ENCODE results near the gene CNIH1.
A peak's percentile ranks its signal among the peaks of the same experiment; 100 is the strongest.
"Not testable (repeated sequence)": the region's sequence is repeated elsewhere in the genome, so short reads cannot be mapped to it uniquely, and the experiment has no call there.

Gene CNIH1

DNA sequence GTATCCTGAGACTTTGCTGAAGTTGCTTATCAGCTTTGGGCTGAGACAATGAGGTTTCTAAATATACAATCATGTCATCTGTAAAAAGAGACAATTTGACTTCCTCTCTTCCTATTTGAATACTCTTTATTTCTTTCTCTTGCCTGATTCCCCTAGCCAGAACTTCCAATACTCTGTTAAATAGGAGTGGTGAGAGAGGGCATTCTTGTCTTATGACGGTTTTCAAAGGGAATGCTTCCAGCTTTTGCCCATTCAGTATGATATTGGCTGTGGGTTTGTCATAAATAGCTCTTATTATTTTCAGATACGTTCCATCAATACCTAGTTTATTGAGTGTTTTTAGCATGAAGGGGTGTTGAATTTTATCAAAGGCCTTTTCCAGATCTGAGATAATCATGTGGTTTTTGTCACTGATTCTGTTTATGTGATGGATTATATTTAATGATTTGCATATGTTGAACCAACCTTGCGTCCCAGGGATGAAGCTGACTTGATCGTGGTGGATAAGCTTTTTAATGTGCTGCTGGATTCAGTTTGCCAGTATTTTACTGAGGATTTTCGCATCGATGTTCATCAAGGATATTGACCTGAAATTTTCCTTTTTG is 37.7 kb downstream of the CNIH1 start:
- not testable (repeated sequence) for H3K4me3 ChIP-seq (ENCODE audit: insufficient read depth, low read depth, low read length); H3K4me1 ChIP-seq (ENCODE audit: control insufficient read depth, insufficient read depth, low read length); H3K9me3 ChIP-seq (ENCODE audit: control insufficient read depth, low read length); H3K27me3 ChIP-seq (ENCODE audit: control insufficient read depth, insufficient read depth, low read length, poor library complexity, severe bottlenecking); H3K27ac ChIP-seq (ENCODE audit: insufficient read depth, low read depth, low read length, poor library complexity, severe bottlenecking); H3K36me3 ChIP-seq (ENCODE audit: control insufficient read depth, insufficient read depth, low read length)
- 92 to 98% methylated on average over 5 to 6 of the region's 6 CpGs for WGBS, 2 experiments

- Histone ChIP-seq H3K9me3 (ENCODE audit: control insufficient read depth, low read length) (no peaks in the 10 kb centered on the region), H3K36me3 (ENCODE audit: control insufficient read depth, insufficient read depth, low read length) (peaks cover 3% of the 10 kb centered on the region), H3K27me3 (ENCODE audit: control insufficient read depth, insufficient read depth, low read length, poor library complexity, severe bottlenecking) (peaks cover 9% of the 10 kb centered on the region), H3K4me3 (ENCODE audit: insufficient read depth, low read depth, low read length) (no peak overlapping the region), H3K27ac (ENCODE audit: insufficient read depth, low read depth, low read length, poor library complexity, severe bottlenecking) (no peak overlapping the region), H3K4me1 (ENCODE audit: control insufficient read depth, insufficient read depth, low read length) (peaks cover 6% of the 10 kb centered on the region)
- 100% methylated on average over 2 of the region's 2 CpGs; no CpG with 5 or more reads in 1 of the 2 experiments for WGBS, 2 experiments
These were observed 41.6 kb downstream of the CNIH1 start for GRCh38 chr14:54399560-54399959.

GRCh38 chr14:54396493-54397335 is 44.5 kb downstream of the CNIH1 start, which contains the start of gene CDKN3:
Gene CDKN3, plus strand, starts transcription at chr14:54397007. Its CDS starts 62 bp downstream, at chr14:54397069.
- Histone ChIP-seq H3K27ac (ENCODE audit: insufficient read depth, low read depth, low read length, poor library complexity, severe bottlenecking) (no peak within 1 kb of the TSS), H3K4me3 (ENCODE audit: insufficient read depth, low read depth, low read length) (peak within 1 kb of the TSS; percentile 86), H3K9me3 (ENCODE audit: control insufficient read depth, low read length) (no peaks in the 10 kb centered on the region), H3K4me1 (ENCODE audit: control insufficient read depth, insufficient read depth, low read length) (peaks cover 6% of the 10 kb centered on the region), H3K27me3 (ENCODE audit: control insufficient read depth, insufficient read depth, low read length, poor library complexity, severe bottlenecking) (peaks cover 9% of the 10 kb centered on the region), H3K36me3 (ENCODE audit: control insufficient read depth, insufficient read depth, low read length) (peaks cover 3% of the 10 kb centered on the region)
- 3% methylated on average over 76 of the region's 76 CpGs for WGBS, 2 experiments

- H3K27me3 ChIP-seq (ENCODE audit: control insufficient read depth, insufficient read depth, low read length, poor library complexity, severe bottlenecking), result peaks cover 9% of the 10 kb centered on the region
- peaks cover 6% of the 10 kb centered on the region for H3K4me1 ChIP-seq (ENCODE audit: control insufficient read depth, insufficient read depth, low read length)
- no peaks in the 10 kb centered on the region for H3K36me3 ChIP-seq (ENCODE audit: control insufficient read depth, insufficient read depth, low read length)
- no peaks in the 10 kb centered on the region for H3K9me3 ChIP-seq (ENCODE audit: control insufficient read depth, low read length)
- WGBS, 2 experiments, result 71 to 75% methylated on average over 8 to 9 of the region's 9 CpGs
- H3K4me3 ChIP-seq (ENCODE audit: insufficient read depth, low read depth, low read length), result peak overlapping the region; percentile 86
- H3K27ac ChIP-seq (ENCODE audit: insufficient read depth, low read depth, low read length, poor library complexity, severe bottlenecking), result no peak overlapping the region
These were observed 45.0 kb downstream of the CNIH1 start for GRCh38 chr14:54396183-54396492.

GRCh38 chr14:54395716-54396115 is 45.5 kb downstream of the CNIH1 start:
- 94 to 95% methylated on average over 2 of the region's 2 CpGs for WGBS, 2 experiments
- H3K4me1 ChIP-seq (ENCODE audit: control insufficient read depth, insufficient read depth, low read length), result peaks cover 6% of the 10 kb centered on the region
- no peak overlapping the region for H3K27ac ChIP-seq (ENCODE audit: insufficient read depth, low read depth, low read length, poor library complexity, severe bottlenecking)
- peaks cover 9% of the 10 kb centered on the region for H3K27me3 ChIP-seq (ENCODE audit: control insufficient read depth, insufficient read depth, low read length, poor library complexity, severe bottlenecking)
- no peak overlapping the region for H3K4me3 ChIP-seq (ENCODE audit: insufficient read depth, low read depth, low read length)
- H3K9me3 ChIP-seq (ENCODE audit: control insufficient read depth, low read length), result no peaks in the 10 kb centered on the region
- H3K36me3 ChIP-seq (ENCODE audit: control insufficient read depth, insufficient read depth, low read length), result no peaks in the 10 kb centered on the region

DNA sequence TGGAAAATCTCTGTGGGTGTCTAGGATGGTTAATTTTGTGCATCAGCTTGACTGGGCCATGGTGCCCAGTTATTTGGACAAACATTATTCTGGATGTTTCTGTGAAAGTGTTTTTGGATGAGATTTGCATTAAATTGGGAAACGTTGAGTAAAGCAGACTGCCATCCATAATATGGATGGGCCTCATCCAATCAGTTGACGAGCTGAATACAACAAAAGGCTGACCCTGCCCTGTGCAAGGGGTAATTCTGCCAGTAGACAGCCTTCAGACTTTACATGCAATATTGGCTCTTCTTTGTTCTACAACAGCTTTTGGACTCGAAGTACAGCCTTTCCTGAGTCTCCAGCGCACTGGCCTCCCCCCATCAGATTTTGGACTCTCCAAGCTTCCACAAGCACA is 45.9 kb downstream of the CNIH1 start:
- 70 to 71% methylated on average over 4 of the region's 4 CpGs for WGBS, 2 experiments
- Histone ChIP-seq H3K4me3 (ENCODE audit: insufficient read depth, low read depth, low read length) (no peak overlapping the region), H3K4me1 (ENCODE audit: control insufficient read depth, insufficient read depth, low read length) (peaks cover 6% of the 10 kb centered on the region), H3K36me3 (ENCODE audit: control insufficient read depth, insufficient read depth, low read length) (no peaks in the 10 kb centered on the region), H3K27me3 (ENCODE audit: control insufficient read depth, insufficient read depth, low read length, poor library complexity, severe bottlenecking) (peaks cover 9% of the 10 kb centered on the region), H3K9me3 (ENCODE audit: control insufficient read depth, low read length) (no peaks in the 10 kb centered on the region), H3K27ac (ENCODE audit: insufficient read depth, low read depth, low read length, poor library complexity, severe bottlenecking) (no peak overlapping the region)

- Histone ChIP-seq H3K4me3 (ENCODE audit: insufficient read depth, low read depth, low read length) (no peak overlapping the region), H3K4me1 (ENCODE audit: control insufficient read depth, insufficient read depth, low read length) (peaks cover 6% of the 10 kb centered on the region), H3K9me3 (ENCODE audit: control insufficient read depth, low read length) (no peaks in the 10 kb centered on the region), H3K27me3 (ENCODE audit: control insufficient read depth, insufficient read depth, low read length, poor library complexity, severe bottlenecking) (peaks cover 9% of the 10 kb centered on the region), H3K36me3 (ENCODE audit: control insufficient read depth, insufficient read depth, low read length) (no peaks in the 10 kb centered on the region), H3K27ac (ENCODE audit: insufficient read depth, low read depth, low read length, poor library complexity, severe bottlenecking) (no peak overlapping the region)
- WGBS, 2 experiments, result 96 to 97% methylated on average over 27 of the region's 27 CpGs
These were observed 46.6 kb downstream of the CNIH1 start for GRCh38 chr14:54394596-54394995.

- not testable (repeated sequence) for H3K4me3 ChIP-seq (ENCODE audit: insufficient read depth, low read depth, low read length); H3K27ac ChIP-seq (ENCODE audit: insufficient read depth, low read depth, low read length, poor library complexity, severe bottlenecking); H3K9me3 ChIP-seq (ENCODE audit: control insufficient read depth, low read length); H3K4me1 ChIP-seq (ENCODE audit: control insufficient read depth, insufficient read depth, low read length); H3K36me3 ChIP-seq (ENCODE audit: control insufficient read depth, insufficient read depth, low read length); H3K27me3 ChIP-seq (ENCODE audit: control insufficient read depth, insufficient read depth, low read length, poor library complexity, severe bottlenecking)
- 93% methylated on average over 68 of the region's 68 CpGs for WGBS, 2 experiments
These were observed 47.9 kb downstream of the CNIH1 start for GRCh38 chr14:54392986-54393884.

- Histone ChIP-seq H3K27ac (ENCODE audit: insufficient read depth, low read depth, low read length, poor library complexity, severe bottlenecking) (no peak overlapping the region), H3K9me3 (ENCODE audit: control insufficient read depth, low read length) (no peaks in the 10 kb centered on the region), H3K4me3 (ENCODE audit: insufficient read depth, low read depth, low read length) (no peak overlapping the region), H3K4me1 (ENCODE audit: control insufficient read depth, insufficient read depth, low read length) (no peaks in the 10 kb centered on the region), H3K36me3 (ENCODE audit: control insufficient read depth, insufficient read depth, low read length) (no peaks in the 10 kb centered on the region), H3K27me3 (ENCODE audit: control insufficient read depth, insufficient read depth, low read length, poor library complexity, severe bottlenecking) (peaks cover 1% of the 10 kb centered on the region)
- WGBS, 2 experiments, result 85 to 86% methylated on average over 14 of the region's 14 CpGs
These were observed 48.9 kb downstream of the CNIH1 start for GRCh38 chr14:54392131-54392859.
